IMR-90 (cell line): ENCODE data around the gene ZFYVE28. TPM values are rescaled to one million over a fixed set of nuclear protein-coding genes. Genes with fewer than 3 reads are reported as not detected.

Experiments used
- ATAC-seq: fragments of 200-7000 bp; cut with Tn5 transposase; 2 replicates; pipeline ENCODE4 v1.9.1; 2020; ENCODE audit warnings: low read depth, mild to moderate bottlenecking, moderate library complexity
- BruUV-seq: library from RNA; stranded (reverse); fragments of 400-500 nt; replicated peaks from 2 replicates; lab custom pipeline; 2021; lab: Mats Ljungman, UMichigan
- CTCF ChIA-PET: fragments of 300-600 bp; formaldehyde crosslinking; extraction: SDS; loops from one replicate; lab custom pipeline; 2021; ENCODE audit warnings: antibody characterized with exemption; lab: Yijun Ruan, JAX
- POLR2A ChIA-PET: fragments of 300-600 bp; sonication (Branson Sonifier 250); formaldehyde crosslinking; loops from one replicate; lab custom pipeline; 2022; ENCODE audit warnings: antibody characterized with exemption; ENCODE audit not compliant: unreplicated experiment; lab: Charles Lee
- DNase-seq: peaks from one replicate; pipeline ENCODE4 v3.0.0; 2013
- H2AFZ ChIP-seq: replicated peaks from 2 replicates; pipeline ENCODE3; 2013; ENCODE audit warnings: low read length, mild to moderate bottlenecking; ENCODE audit not compliant: poor library complexity
- H2AK5ac ChIP-seq: 2 replicates; pipeline ENCODE4 v1.6.1; 2013; ENCODE audit warnings: low read depth, low read length, inconsistent platforms
- H2AK9ac ChIP-seq: replicated peaks from 2 replicates; pipeline ENCODE3; 2013; ENCODE audit warnings: mild to moderate bottlenecking, low read depth, low read length, moderate library complexity; ENCODE audit not compliant: poor library complexity
- H2BK120ac ChIP-seq: 2 replicates; pipeline ENCODE4 v1.6.1; 2013; ENCODE audit warnings: low read depth, low read length, inconsistent platforms
- H2BK15ac ChIP-seq: 3 replicates; pipeline ENCODE4 v1.6.1; 2013; ENCODE audit warnings: low read depth, low read length, inconsistent platforms
- H2BK20ac ChIP-seq: 2 replicates; pipeline ENCODE4 v1.6.1; 2013; ENCODE audit warnings: low read depth, mild to moderate bottlenecking, inconsistent platforms, low read length, moderate library complexity
- H2BK5ac ChIP-seq: 2 replicates; pipeline ENCODE4 v1.6.1; 2013; ENCODE audit warnings: mild to moderate bottlenecking, low read depth, low read length, inconsistent platforms; ENCODE audit not compliant: poor library complexity, severe bottlenecking
- H3K14ac ChIP-seq: replicated peaks from 2 replicates; pipeline ENCODE4 v1.6.1; 2013; ENCODE audit warnings: low read depth, low read length, inconsistent platforms
- H3K18ac ChIP-seq: 2 replicates; pipeline ENCODE4 v1.6.1; 2013; ENCODE audit warnings: low read depth, low read length, control low read depth
- H3K23ac ChIP-seq: 2 replicates; pipeline ENCODE4 v1.6.1; 2013; ENCODE audit warnings: low read depth, low read length, inconsistent platforms
- H3K27ac ChIP-seq: 2 replicates; pipeline ENCODE4 v1.5.1; 2013; ENCODE audit warnings: mild to moderate bottlenecking, control low read depth, low read length; ENCODE audit not compliant: insufficient read depth
- H3K27me3 ChIP-seq: 2 replicates; pipeline ENCODE4 v1.6.1; 2013; ENCODE audit warnings: low read length; ENCODE audit not compliant: control insufficient read depth, insufficient read depth
- H3K36me3 ChIP-seq: 2 replicates; pipeline ENCODE4 v1.6.1; 2013; ENCODE audit warnings: low read length, mixed read lengths; ENCODE audit not compliant: control insufficient read depth, insufficient read depth
- H3K4ac ChIP-seq: 2 replicates; pipeline ENCODE4 v1.6.1; 2013; ENCODE audit warnings: low read depth, low read length, inconsistent platforms
- H3K4me1 ChIP-seq: 2 replicates; pipeline ENCODE4 v1.6.1; 2013; ENCODE audit warnings: low read length, mixed read lengths; ENCODE audit not compliant: control insufficient read depth, insufficient read depth
- H3K4me2 ChIP-seq: 2 replicates; pipeline ENCODE4 v1.6.1; 2013; ENCODE audit warnings: low read depth, mild to moderate bottlenecking, control low read depth, low read length, moderate library complexity
- H3K4me3 ChIP-seq: 2 replicates; pipeline ENCODE4 v1.5.1; 2013; ENCODE audit warnings: low read depth, mild to moderate bottlenecking, control low read depth, low read length, moderate library complexity; ENCODE audit not compliant: insufficient read depth
- H3K56ac ChIP-seq: 2 replicates; pipeline ENCODE4 v1.6.1; 2013; ENCODE audit warnings: low read length, inconsistent platforms; ENCODE audit not compliant: insufficient read depth; ENCODE audit errors: extremely low read depth
- H3K79me1 ChIP-seq, 2 experiments: 2 replicates each; pipeline ENCODE4 v1.6.1; 2013; ENCODE audit warnings: low read length in 2 of 2, inconsistent platforms in 1 of 2, low read depth in 1 of 2
- H3K9ac ChIP-seq: 2 replicates; pipeline ENCODE4 v1.6.1; 2013; ENCODE audit warnings: low read depth, low read length, control low read depth
- H3K9me1 ChIP-seq: 2 replicates; pipeline ENCODE4 v1.6.1; 2013; ENCODE audit warnings: low read length, inconsistent platforms; ENCODE audit not compliant: insufficient read depth
- H3K9me3 ChIP-seq: 2 replicates; pipeline ENCODE4 v1.6.1; 2013; ENCODE audit warnings: low read length; ENCODE audit not compliant: control insufficient read depth, insufficient read depth
- H4K20me1 ChIP-seq: 2 replicates; pipeline ENCODE4 v1.6.1; 2013; ENCODE audit warnings: low read length, inconsistent platforms; ENCODE audit not compliant: insufficient read depth
- H4K5ac ChIP-seq: 2 replicates; pipeline ENCODE4 v1.6.1; 2013; ENCODE audit warnings: mild to moderate bottlenecking, low read depth, low read length, control low read depth
- H4K8ac ChIP-seq, 2 experiments: 2 replicates each; pipeline ENCODE4 v1.6.1; 2013; ENCODE audit warnings: low read depth in 2 of 2, low read length in 2 of 2, control low read depth in 1 of 2, inconsistent platforms in 1 of 2
- H4K91ac ChIP-seq: 2 replicates; pipeline ENCODE4 v1.6.1; 2013; ENCODE audit warnings: low read depth, low read length, inconsistent platforms; ENCODE audit not compliant: insufficient read depth
- POLR2A ChIP-seq: IDR thresholded peaks from 2 replicates; pipeline ENCODE4 v1.6.1; 2012; ENCODE audit warnings: mild to moderate bottlenecking, low read depth, low read length
- SMC3 ChIP-seq: fragments of 150-350 bp; IDR thresholded peaks from 2 replicates; pipeline ENCODE4 v1.6.1; 2016; ENCODE audit warnings: low read depth, mild to moderate bottlenecking, antibody characterized with exemption, low read length, moderate library complexity
- WGBS, 2 experiments: methylation state at CpG; one replicate each; pipeline versions ENCODE4 v1.1.5 to v1.1.7; 2013; ENCODE audit warnings: missing lambda C conversion rate in 2 of 2; ENCODE audit not compliant: insufficient read length in 1 of 2; ENCODE audit errors: extremely low coverage in 2 of 2; 5-methylcytosine and 5-hydroxymethylcytosine counted together
- dilution Hi-C: fragments of 300-500 bp; cut with HindIII; formaldehyde crosslinking; loops from one replicate; pipeline ENCODE4 v1.14.3; 2018; ENCODE audit warnings: low sequenced_read_pairs; ENCODE audit not compliant: unreplicated experiment
- in situ Hi-C: fragments of 300-500 bp; cut with MboI; formaldehyde crosslinking; loops from 3 replicates; pipeline ENCODE4 v1.14.3; 2019; ENCODE audit warnings: low sequenced_read_pairs, inconsistent platforms, mixed read lengths
- intact Hi-C: fragments of 100-400 bp; cut with micrococcal nuclease; formaldehyde crosslinking; loops from 2 replicates; pipeline ENCODE4 v1.10.0; 2022
- polyA plus RNA-seq, 3 experiments: library from polyadenylated mRNA; depleted of rRNA; stranded (reverse); fragments of >200 nt; gene quantifications; 2 replicates each; pipeline ENCODE4 v1.2.3, GENCODE V29; 2012; ENCODE audit warnings: low replicate concordance in 1 of 3
- total RNA-seq: library from RNA; depleted of rRNA; stranded (reverse); fragments of >200 nt; gene quantifications from 2 replicates; pipeline ENCODE4 v1.2.3, GENCODE V29; 2012
- TF ChIP-seq, protein P1 (sequence below): conservative IDR thresholded peaks from 2 replicates; pipeline ENCODE4 v1.5.1; 2012; ENCODE audit warnings: mild to moderate bottlenecking, low read depth, low read length, improper control_type of control experiment
- TF ChIP-seq, protein P2 (sequence below): fragments of 150-350 bp; IDR thresholded peaks from 2 replicates; pipeline ENCODE4 v1.6.1; 2017; ENCODE audit warnings: mild to moderate bottlenecking, antibody characterized with exemption, low read length, low read depth

The ZFYVE28 gene
- total and polyA plus RNA-seq, 2 of the 4 experiments (the other 2 are of a cell fraction), result 0.36 to 1.2 TPM

DNA sequence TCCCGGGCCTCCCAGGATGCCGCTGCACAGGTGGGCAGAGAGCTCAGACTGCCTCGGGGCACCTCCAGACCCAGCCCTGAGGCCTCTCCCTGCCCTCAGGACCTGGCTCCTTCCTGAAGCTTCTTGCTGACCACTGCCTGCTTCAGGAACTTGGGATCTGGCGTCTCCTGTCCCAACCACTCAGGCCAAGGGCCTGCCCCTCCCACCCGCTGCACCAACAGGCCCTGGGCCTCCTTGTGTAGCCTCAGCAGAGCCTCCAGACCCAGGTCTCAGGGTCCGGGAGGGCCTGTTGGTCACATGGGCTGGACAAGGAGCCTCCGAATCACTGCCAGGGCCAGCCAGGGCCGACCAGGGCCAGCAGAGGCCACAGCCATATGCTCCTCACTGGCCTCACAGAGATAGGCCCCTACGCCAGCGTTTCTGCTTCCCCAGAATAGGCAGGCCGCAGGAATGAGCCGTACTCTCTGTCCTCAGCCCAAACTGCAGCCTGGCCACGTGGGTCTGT, 159.4 kb downstream of the ZFYVE28 start:
- no TSS peak for BruUV-seq
- in situ Hi-C loops (no loop called here), dilution Hi-C loops (no loop called here), intact Hi-C loops (no loop called here)
- no peak for DNase-seq
- H3K14ac ChIP-seq, result no peak overlapping the region
- 85% methylated on average over 3 of the region's 13 CpGs; no CpG with 5 or more reads in 1 of the 2 experiments for WGBS, 2 experiments
- no peak overlapping the region for H3K27ac ChIP-seq
- ChIA-PET POLR2A (no interaction called here), CTCF (no interaction called here)
- no peak overlapping the region for H3K9ac ChIP-seq
- no peak for ATAC-seq
- H3K9me1 ChIP-seq, result peaks cover 4% of the 10 kb centered on the region; the same call in 1 of the 2 replicates
- H3K79me1 ChIP-seq, result peaks cover 32 to 59% of the 10 kb centered on the region in 2 experiments
- H3K56ac ChIP-seq, result no peak overlapping the region
- peaks cover 59% of the 10 kb centered on the region for H4K20me1 ChIP-seq
- H4K5ac ChIP-seq, result no peak overlapping the region
- no peak overlapping the region for H3K4me3 ChIP-seq
- H2BK15ac ChIP-seq, result no peak overlapping the region
- no peak overlapping the region for H2BK120ac ChIP-seq
- H3K4ac ChIP-seq, result no peak overlapping the region
- no peak overlapping the region for H2BK20ac ChIP-seq
- H3K18ac ChIP-seq, result no peak overlapping the region
- no peak overlapping the region for H2AK5ac ChIP-seq
- no peak overlapping the region for H4K91ac ChIP-seq
- no peak overlapping the region for H2BK5ac ChIP-seq
- peak overlapping the region; percentile 71 for H2AK9ac ChIP-seq
- peak overlapping the region; percentile 3 for H2AFZ ChIP-seq
- no peak overlapping the region for H4K8ac ChIP-seq
- no peak overlapping the region for H3K4me2 ChIP-seq
- H3K9me3 ChIP-seq, result no peaks in the 10 kb centered on the region
- no peak overlapping the region for H3K23ac ChIP-seq
- TF ChIP-seq SMC3, result no peak
- TF ChIP-seq, protein P1, sequence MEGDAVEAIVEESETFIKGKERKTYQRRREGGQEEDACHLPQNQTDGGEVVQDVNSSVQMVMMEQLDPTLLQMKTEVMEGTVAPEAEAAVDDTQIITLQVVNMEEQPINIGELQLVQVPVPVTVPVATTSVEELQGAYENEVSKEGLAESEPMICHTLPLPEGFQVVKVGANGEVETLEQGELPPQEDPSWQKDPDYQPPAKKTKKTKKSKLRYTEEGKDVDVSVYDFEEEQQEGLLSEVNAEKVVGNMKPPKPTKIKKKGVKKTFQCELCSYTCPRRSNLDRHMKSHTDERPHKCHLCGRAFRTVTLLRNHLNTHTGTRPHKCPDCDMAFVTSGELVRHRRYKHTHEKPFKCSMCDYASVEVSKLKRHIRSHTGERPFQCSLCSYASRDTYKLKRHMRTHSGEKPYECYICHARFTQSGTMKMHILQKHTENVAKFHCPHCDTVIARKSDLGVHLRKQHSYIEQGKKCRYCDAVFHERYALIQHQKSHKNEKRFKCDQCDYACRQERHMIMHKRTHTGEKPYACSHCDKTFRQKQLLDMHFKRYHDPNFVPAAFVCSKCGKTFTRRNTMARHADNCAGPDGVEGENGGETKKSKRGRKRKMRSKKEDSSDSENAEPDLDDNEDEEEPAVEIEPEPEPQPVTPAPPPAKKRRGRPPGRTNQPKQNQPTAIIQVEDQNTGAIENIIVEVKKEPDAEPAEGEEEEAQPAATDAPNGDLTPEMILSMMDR, result no peak
- TF ChIP-seq, protein P2, sequence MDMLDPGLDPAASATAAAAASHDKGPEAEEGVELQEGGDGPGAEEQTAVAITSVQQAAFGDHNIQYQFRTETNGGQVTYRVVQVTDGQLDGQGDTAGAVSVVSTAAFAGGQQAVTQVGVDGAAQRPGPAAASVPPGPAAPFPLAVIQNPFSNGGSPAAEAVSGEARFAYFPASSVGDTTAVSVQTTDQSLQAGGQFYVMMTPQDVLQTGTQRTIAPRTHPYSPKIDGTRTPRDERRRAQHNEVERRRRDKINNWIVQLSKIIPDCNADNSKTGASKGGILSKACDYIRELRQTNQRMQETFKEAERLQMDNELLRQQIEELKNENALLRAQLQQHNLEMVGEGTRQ, result no peak
- TF ChIP-seq POLR2A, result no peak
- H3K27me3 ChIP-seq, result no peaks in the 10 kb centered on the region
- peaks cover 6% of the 10 kb centered on the region; the same call in 1 of the 2 replicates for H3K4me1 ChIP-seq
- H3K36me3 ChIP-seq, result peaks cover 39% of the 10 kb centered on the region
